ENCODE measurements around the gene DIP2C. TPM values are rescaled to one million over a fixed set of nuclear protein-coding genes. Genes with fewer than 3 reads are reported as not detected.

Gene DIP2C
- total and polyA plus RNA-seq, 8 donors: 2.4 to 40.1 (median 21.0) TPM

DNA sequence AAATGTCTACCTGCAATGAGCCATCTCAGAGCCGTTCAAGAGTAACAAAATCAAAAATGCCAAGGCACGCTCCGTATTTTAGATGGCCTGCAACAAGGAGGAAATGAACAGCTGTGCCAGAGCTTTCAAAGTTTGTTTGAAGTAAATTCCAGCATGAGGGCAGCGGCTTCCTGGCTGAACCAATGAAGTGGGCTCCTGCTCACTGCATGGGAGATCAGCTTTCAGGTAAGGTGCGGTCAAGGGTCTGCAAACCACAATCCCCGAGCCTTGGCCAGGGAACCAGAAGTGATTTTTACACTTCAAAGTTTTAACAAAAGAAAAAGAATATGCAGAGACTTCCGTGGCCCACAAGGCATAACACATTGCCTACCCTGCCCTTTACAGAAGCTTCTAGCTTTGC is 120.6 kb downstream of the DIP2C start:
- peaks cover 0 to 31% (median 11%) of the 10 kb centered on the region in 4 donors for H3K4me1 ChIP-seq
- H3K36me3 ChIP-seq: no peaks in the 10 kb centered on the region
- WGBS, 5 donors: 85 to 96% (median 95%) methylated on average over 7 of the region's 7 CpGs
- no peak overlapping the region for H3K4me3 ChIP-seq
- H3K9me3 ChIP-seq: peaks cover 0 to 8% (median 6%) of the 10 kb centered on the region in 4 donors
- TF ChIP-seq POLR2A (IDR thresholded peaks at IDR 0.05) (no peak), POLR2AphosphoS5 (IDR thresholded peaks at IDR 0.05) (no peak), CTCF (IDR thresholded peaks at IDR 0.05) (no peak), EP300 (IDR thresholded peaks at IDR 0.05) (no peak)
- DNase-seq: no peak
- H3K27me3 ChIP-seq: no peaks in the 10 kb centered on the region
- H3K27ac ChIP-seq: no peak overlapping the region
- intact Hi-C loops (cut with DNase I; ENCODE audit: low total_unique reads): no loop called here

DNA sequence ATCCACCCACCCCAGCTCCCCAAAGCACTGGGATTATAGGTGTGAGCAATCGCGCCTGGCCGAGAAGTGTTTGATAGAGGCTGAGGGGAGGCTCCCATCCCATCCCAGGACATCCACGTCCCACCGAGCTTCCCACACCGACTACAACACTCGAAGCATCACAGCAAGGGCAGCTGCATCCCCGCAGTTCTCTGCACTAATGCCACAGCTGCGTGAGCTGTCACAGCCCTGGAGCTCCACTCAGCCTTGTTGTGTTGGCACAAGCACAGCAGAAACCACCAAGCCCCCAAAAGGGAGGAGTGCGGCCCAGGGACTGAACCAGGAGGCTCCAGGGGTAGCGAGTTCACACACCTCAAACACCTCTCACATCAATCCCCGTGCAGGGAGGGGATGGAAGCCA is 121.6 kb downstream of the DIP2C start:
- DNase-seq: no peak
- Histone ChIP-seq H3K9me3 (peaks cover 0 to 9% (median 6%) of the 10 kb centered on the region in 4 donors), H3K4me1 (peaks cover 0 to 38% (median 12%) of the 10 kb centered on the region in 4 donors), H3K27ac (no peak overlapping the region), H3K36me3 (no peaks in the 10 kb centered on the region), H3K27me3 (no peaks in the 10 kb centered on the region), H3K4me3 (no peak overlapping the region)
- TF ChIP-seq CTCF (IDR thresholded peaks at IDR 0.05) (no peak), POLR2AphosphoS5 (IDR thresholded peaks at IDR 0.05) (no peak), EP300 (IDR thresholded peaks at IDR 0.05) (no peak), POLR2A (IDR thresholded peaks at IDR 0.05) (no peak)
- 82 to 95% (median 93%) methylated on average over 10 to 12 of the region's 12 CpGs for WGBS, 5 donors
- intact Hi-C loops (cut with DNase I; ENCODE audit: low total_unique reads): no loop called here

- H3K27me3 ChIP-seq: no peaks in the 10 kb centered on the region
- peaks cover 0 to 9% (median 6%) of the 10 kb centered on the region in 4 donors for H3K9me3 ChIP-seq
- WGBS, 5 donors: 83 to 93% (median 93%) methylated on average over 16 to 22 of the region's 22 CpGs
- intact Hi-C loops (cut with DNase I; ENCODE audit: low total_unique reads): no loop called here
- peaks cover 0 to 43% (median 16%) of the 10 kb centered on the region in 4 donors for H3K4me1 ChIP-seq
- no peaks in the 10 kb centered on the region for H3K36me3 ChIP-seq
- no peak for TF ChIP-seq EP300 (IDR thresholded peaks at IDR 0.05)
- TF ChIP-seq POLR2AphosphoS5 (IDR thresholded peaks at IDR 0.05): no peak
- no peak for TF ChIP-seq POLR2A (IDR thresholded peaks at IDR 0.05)
- no peak for DNase-seq
- H3K27ac ChIP-seq: no peak overlapping the region
- no peak overlapping the region for H3K4me3 ChIP-seq
These were observed 123.1 kb downstream of the DIP2C start for GRCh38 chr10:566241-566885.

DNA sequence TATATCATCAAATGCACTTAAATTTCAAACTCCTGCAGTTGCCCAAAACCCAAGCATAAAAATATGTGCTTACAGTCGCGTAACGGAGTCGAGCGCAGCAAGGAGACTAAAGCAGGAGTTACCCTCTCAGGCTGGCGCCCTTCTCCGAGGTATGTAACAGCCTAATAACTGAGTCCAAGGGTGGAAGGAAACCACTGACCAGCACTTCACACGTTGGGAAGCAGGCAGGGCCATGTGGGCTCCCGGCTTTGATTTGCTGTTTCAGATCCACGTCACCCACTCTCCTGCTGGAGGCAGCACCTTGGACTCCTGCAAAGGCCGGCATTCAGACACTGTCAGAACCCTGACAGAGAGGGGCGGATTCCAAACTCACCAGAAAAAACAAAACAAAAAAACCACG is 123.8 kb downstream of the DIP2C start:
- 84 to 91% (median 89%) methylated on average over 12 to 13 of the region's 13 CpGs for WGBS, 5 donors
- H3K36me3 ChIP-seq: no peaks in the 10 kb centered on the region
- H3K27ac ChIP-seq: no peak overlapping the region
- intact Hi-C loops (cut with DNase I; ENCODE audit: low total_unique reads): no loop called here
- H3K27me3 ChIP-seq: no peaks in the 10 kb centered on the region
- DNase-seq: no peak
- H3K4me3 ChIP-seq: no peak overlapping the region
- H3K4me1 ChIP-seq: peaks cover 0 to 43% (median 19%) of the 10 kb centered on the region in 4 donors
- peaks cover 0 to 9% (median 6%) of the 10 kb centered on the region in 4 donors for H3K9me3 ChIP-seq
- no peak for TF ChIP-seq EP300 (IDR thresholded peaks at IDR 0.05)
- no peak for TF ChIP-seq POLR2A (IDR thresholded peaks at IDR 0.05)
- no peak for TF ChIP-seq CTCF (IDR thresholded peaks at IDR 0.05)
- no peak for TF ChIP-seq POLR2AphosphoS5 (IDR thresholded peaks at IDR 0.05)

GRCh38 chr10:565146-565545 is 124.3 kb downstream of the DIP2C start:
- 90 to 93% (median 91%) methylated on average over 5 of the region's 5 CpGs for WGBS, 5 donors
- Histone ChIP-seq H3K27ac (no peak overlapping the region), H3K4me1 (peaks cover 0 to 45% (median 22%) of the 10 kb centered on the region in 4 donors), H3K36me3 (no peaks in the 10 kb centered on the region), H3K9me3 (peaks cover 0 to 9% (median 6%) of the 10 kb centered on the region in 4 donors), H3K27me3 (no peaks in the 10 kb centered on the region), H3K4me3 (no peak overlapping the region)
- TF ChIP-seq POLR2A (IDR thresholded peaks at IDR 0.05): no peak
- no peak for TF ChIP-seq CTCF (IDR thresholded peaks at IDR 0.05)
- no peak for TF ChIP-seq POLR2AphosphoS5 (IDR thresholded peaks at IDR 0.05)
- no peak for TF ChIP-seq EP300 (IDR thresholded peaks at IDR 0.05)
- intact Hi-C loops (cut with DNase I; ENCODE audit: low total_unique reads): no loop called here
- no peak for DNase-seq

All from stomach (tissue), 9 donors.